Suprapubic skin (tissue), 4 donors: ENCODE data around the gene FRMD3. TPM values are rescaled to one million over a fixed set of nuclear protein-coding genes. Genes with fewer than 3 reads are reported as not detected.

Experiments used
- DNase-seq, 2 donors: peaks; one replicate each; pipeline ENCODE4 v3.0.0-alpha.2; 2019; ENCODE audit warnings: low spot score in 2 of 2
- H3K27ac ChIP-seq: fragments of 200-600 bp; sonication (generic); one replicate; pipeline ENCODE4 v1.5.1; 2019
- H3K27me3 ChIP-seq: fragments of 200-600 bp; sonication (generic); one replicate; pipeline ENCODE4 v1.5.1; 2019
- H3K36me3 ChIP-seq: fragments of 200-600 bp; sonication (generic); one replicate; pipeline ENCODE4 v1.5.1; 2019
- H3K4me1 ChIP-seq: fragments of 200-600 bp; sonication (generic); one replicate; pipeline ENCODE4 v1.5.1; 2019
- H3K4me3 ChIP-seq: fragments of 200-600 bp; sonication (generic); one replicate; pipeline ENCODE4 v1.5.1; 2019; ENCODE audit warnings: mild to moderate bottlenecking
- H3K9me3 ChIP-seq: fragments of 200-600 bp; sonication (generic); one replicate; pipeline ENCODE4 v1.5.1; 2019
- CTCF ChIP-seq, 2 donors: fragments of 200-600 bp in 1 of 2; fragments of 450-650 bp in 1 of 2; sonication (generic) in 1 of 2; IDR thresholded peaks; one replicate each; pipeline ENCODE4 v1.5.1; 2016 to 2019; ENCODE audit warnings: antibody characterized with exemption in 2 of 2, mild to moderate bottlenecking in 1 of 2, moderate library complexity in 1 of 2
- EP300 ChIP-seq: sonication (generic); formaldehyde crosslinking; IDR thresholded peaks from one replicate; pipeline ENCODE4 v1.6.1; 2017; ENCODE audit warnings: antibody characterized with exemption
- POLR2A ChIP-seq, 2 donors: fragments of 450-650 bp; IDR thresholded peaks; one replicate each; pipeline ENCODE4 v1.6.1; 2017; ENCODE audit warnings: antibody characterized with exemption in 2 of 2, mild to moderate bottlenecking in 2 of 2, moderate library complexity in 2 of 2
- POLR2AphosphoS5 ChIP-seq, 3 donors: sonication (generic); formaldehyde crosslinking; IDR thresholded peaks; one replicate each; pipeline ENCODE4 v1.6.1; 2017; ENCODE audit warnings: antibody characterized with exemption in 3 of 3
- WGBS: methylation state at CpG from one replicate; pipeline ENCODE4 v1.1.5; 2018; 5-methylcytosine and 5-hydroxymethylcytosine counted together
- total RNA-seq, 4 donors: library from RNA; depleted of rRNA; stranded (reverse); fragments of >200 nt; gene quantifications; one replicate each; pipeline ENCODE4 v1.1.0, GENCODE V29; 2016

Gene FRMD3
- total RNA-seq, 4 donors from 2014 or later = 2.8 to 7.0 (median 5.2) TPM

GRCh38 chr9:83473488-83473971 is 64.7 kb downstream of the FRMD3 start:
- no peak overlapping the region for H3K4me3 ChIP-seq
- H3K36me3 ChIP-seq = no peaks in the 10 kb centered on the region
- no peaks in the 10 kb centered on the region for H3K4me1 ChIP-seq
- H3K27me3 ChIP-seq = no peaks in the 10 kb centered on the region
- 54% methylated on average over 5 of the region's 5 CpGs for WGBS
- H3K9me3 ChIP-seq = no peaks in the 10 kb centered on the region
- no peak for TF ChIP-seq EP300
- TF ChIP-seq POLR2AphosphoS5 (IDR thresholded peaks at IDR 0.05) = no peak
- TF ChIP-seq CTCF (IDR thresholded peaks at IDR 0.05) = no peak
- TF ChIP-seq POLR2A (IDR thresholded peaks at IDR 0.05) = no peak
- H3K27ac ChIP-seq = no peak overlapping the region
- DNase-seq = no peak

GRCh38 chr9:83472764-83473163 is 65.4 kb downstream of the FRMD3 start:
- DNase-seq = no peak
- Histone ChIP-seq H3K27ac (no peak overlapping the region), H3K27me3 (no peaks in the 10 kb centered on the region), H3K4me1 (no peaks in the 10 kb centered on the region), H3K4me3 (no peak overlapping the region), H3K9me3 (no peaks in the 10 kb centered on the region), H3K36me3 (no peaks in the 10 kb centered on the region)
- 86% methylated on average over 5 of the region's 5 CpGs for WGBS
- TF ChIP-seq POLR2AphosphoS5 (IDR thresholded peaks at IDR 0.05) (no peak), CTCF (IDR thresholded peaks at IDR 0.05) (no peak), POLR2A (IDR thresholded peaks at IDR 0.05) (no peak), EP300 (no peak)

- Histone ChIP-seq H3K9me3 (no peaks in the 10 kb centered on the region), H3K36me3 (no peaks in the 10 kb centered on the region), H3K27me3 (no peaks in the 10 kb centered on the region), H3K4me3 (no peak overlapping the region), H3K27ac (no peak overlapping the region), H3K4me1 (no peaks in the 10 kb centered on the region)
- DNase-seq = no peak
- no peak for TF ChIP-seq CTCF (IDR thresholded peaks at IDR 0.05)
- TF ChIP-seq EP300 = no peak
- TF ChIP-seq POLR2AphosphoS5 (IDR thresholded peaks at IDR 0.05) = no peak
- no peak for TF ChIP-seq POLR2A (IDR thresholded peaks at IDR 0.05)
- WGBS = 53% methylated on average over 4 of the region's 4 CpGs
Measured at GRCh38 chr9:83472221-83472665, 66.0 kb downstream of the FRMD3 start.

GRCh38 chr9:83471241-83471640 is 67.0 kb downstream of the FRMD3 start:
- no peak for TF ChIP-seq POLR2AphosphoS5 (IDR thresholded peaks at IDR 0.05)
- TF ChIP-seq EP300 = no peak
- no peak for TF ChIP-seq POLR2A (IDR thresholded peaks at IDR 0.05)
- TF ChIP-seq CTCF (IDR thresholded peaks at IDR 0.05) = no peak
- H3K27me3 ChIP-seq = no peaks in the 10 kb centered on the region
- H3K4me1 ChIP-seq = no peaks in the 10 kb centered on the region
- no peaks in the 10 kb centered on the region for H3K36me3 ChIP-seq
- no peaks in the 10 kb centered on the region for H3K9me3 ChIP-seq
- no peak overlapping the region for H3K27ac ChIP-seq
- 86% methylated on average over 4 of the region's 4 CpGs for WGBS
- no peak for DNase-seq
- no peak overlapping the region for H3K4me3 ChIP-seq

GRCh38 chr9:83469722-83470121 is 68.5 kb downstream of the FRMD3 start:
- H3K4me3 ChIP-seq = no peak overlapping the region
- H3K27me3 ChIP-seq = no peaks in the 10 kb centered on the region
- H3K36me3 ChIP-seq = no peaks in the 10 kb centered on the region
- TF ChIP-seq CTCF (IDR thresholded peaks at IDR 0.05) (no peak), POLR2A (IDR thresholded peaks at IDR 0.05) (no peak), EP300 (no peak), POLR2AphosphoS5 (IDR thresholded peaks at IDR 0.05) (no peak)
- no peaks in the 10 kb centered on the region for H3K4me1 ChIP-seq
- H3K9me3 ChIP-seq = no peaks in the 10 kb centered on the region
- 80% methylated on average over 7 of the region's 7 CpGs for WGBS
- no peak overlapping the region for H3K27ac ChIP-seq
- no peak for DNase-seq
